NCI-H69 (cell line): ENCODE measurements around the gene RNASE2.
A peak's percentile ranks its signal among the peaks of the same experiment; 100 is the strongest.
"Not testable (repeated sequence)": the region's sequence is repeated elsewhere in the genome, so short reads cannot be mapped to it uniquely, and the experiment has no call there.

ENCODE experiments used
- DNase-seq: peaks from one replicate; lab custom pipeline; 2025; lab: John Stamatoyannopoulos, UW

The RNASE2 gene

DNA sequence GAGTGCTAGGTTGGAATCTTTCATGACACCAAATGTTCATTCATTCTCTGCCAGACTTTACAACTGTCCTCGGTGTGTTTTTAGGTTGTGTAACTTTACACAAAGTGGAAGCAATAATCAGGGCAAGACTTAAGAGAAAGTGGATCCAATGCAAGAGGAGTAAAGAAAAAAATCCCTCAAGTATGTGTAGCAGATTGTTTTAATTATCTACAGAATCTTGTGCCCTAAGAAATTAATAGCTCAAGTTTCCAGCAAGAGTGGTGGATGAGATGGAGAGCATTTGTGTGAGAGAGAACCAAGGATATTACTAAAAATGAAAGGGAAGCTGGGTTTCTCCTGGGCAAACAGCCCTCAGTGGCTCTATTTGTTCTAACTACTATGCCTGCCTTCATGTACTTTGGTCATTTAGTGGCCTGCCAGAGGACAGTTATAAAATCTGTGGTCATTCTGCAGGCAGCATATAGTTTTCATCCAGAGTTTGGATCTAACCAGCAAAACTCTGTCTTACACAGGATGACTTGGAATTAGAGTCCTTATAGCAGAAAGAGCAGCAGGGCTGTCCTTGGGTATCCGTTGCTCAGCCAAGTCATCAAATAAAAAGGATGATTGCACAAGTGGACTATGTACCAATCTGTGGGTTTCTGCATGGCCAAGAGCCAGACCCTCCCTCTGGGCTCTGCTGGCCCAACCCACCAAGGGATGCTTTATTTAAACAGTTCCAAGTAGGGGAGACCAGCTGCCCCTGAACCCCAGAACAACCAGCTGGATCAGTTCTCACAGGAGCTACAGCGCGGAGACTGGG, at the start of gene RNASE2:
Gene RNASE2, plus strand, starts transcription at position 752 of the 802 bp plus-strand sequence. CDS start 285 bp downstream, outside the sequence.
- DNase-seq: not testable (repeated sequence)

DNA sequence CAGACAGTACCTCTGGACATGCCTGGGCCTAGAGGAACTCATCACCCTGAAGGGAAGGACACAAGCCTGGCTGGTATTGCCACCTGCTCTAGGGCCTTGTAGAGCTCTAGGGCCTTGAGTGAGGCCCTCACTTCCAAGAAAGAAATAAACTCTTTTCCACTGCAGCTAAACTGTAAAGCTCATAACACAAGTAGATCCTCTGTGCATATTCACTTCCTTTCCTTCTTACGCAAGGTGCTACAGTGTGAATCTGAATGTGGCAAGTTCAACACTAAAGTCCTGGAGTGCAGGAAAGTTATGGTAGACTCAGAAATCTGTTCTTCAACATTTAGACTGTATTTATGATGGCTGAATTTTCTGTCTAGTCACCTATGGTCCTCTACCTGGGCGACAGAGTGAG, 49.6 kb upstream of the RNASE2 start:
- no peak for DNase-seq

DNA sequence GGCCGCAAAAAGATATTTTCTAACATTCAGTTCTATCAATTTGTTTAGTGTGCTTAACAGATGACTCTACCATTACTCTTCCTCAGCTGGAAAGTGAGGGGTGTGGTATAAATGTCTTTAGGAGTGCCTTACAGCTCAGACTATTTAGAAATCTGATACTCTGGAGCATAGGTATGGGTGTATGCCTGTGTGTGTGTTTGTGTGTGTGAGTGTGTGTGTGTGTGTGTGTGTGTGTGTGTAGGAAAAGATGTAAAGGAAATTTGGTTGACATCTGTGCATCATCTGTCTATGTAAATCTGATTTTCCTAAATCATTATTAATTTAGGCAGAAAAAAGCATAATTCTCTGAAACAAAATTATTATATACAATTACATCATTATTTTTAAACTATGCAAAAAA, 48.1 kb upstream of the RNASE2 start:
- DNase-seq: no peak

DNA sequence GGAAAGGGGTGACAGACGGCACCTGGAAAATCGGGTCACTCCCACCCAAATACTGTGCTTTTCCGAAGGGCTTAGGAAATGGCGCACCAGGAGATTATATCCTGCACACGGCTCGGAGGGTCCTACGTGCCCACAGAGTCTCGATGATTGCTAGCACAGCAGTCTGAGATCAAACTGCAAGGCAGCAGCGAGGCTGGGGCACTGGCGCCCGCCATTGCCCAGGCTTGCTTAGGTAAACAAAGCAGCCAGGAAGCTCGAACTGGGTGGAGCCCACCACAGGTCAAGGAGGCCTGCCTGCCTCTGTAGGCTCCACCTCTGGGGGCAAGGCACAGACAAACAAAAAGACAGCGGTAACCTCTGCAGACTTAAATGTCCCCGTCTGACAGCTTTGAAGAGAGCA, 44.5 kb upstream of the RNASE2 start:
- DNase-seq: not testable (repeated sequence)

DNA sequence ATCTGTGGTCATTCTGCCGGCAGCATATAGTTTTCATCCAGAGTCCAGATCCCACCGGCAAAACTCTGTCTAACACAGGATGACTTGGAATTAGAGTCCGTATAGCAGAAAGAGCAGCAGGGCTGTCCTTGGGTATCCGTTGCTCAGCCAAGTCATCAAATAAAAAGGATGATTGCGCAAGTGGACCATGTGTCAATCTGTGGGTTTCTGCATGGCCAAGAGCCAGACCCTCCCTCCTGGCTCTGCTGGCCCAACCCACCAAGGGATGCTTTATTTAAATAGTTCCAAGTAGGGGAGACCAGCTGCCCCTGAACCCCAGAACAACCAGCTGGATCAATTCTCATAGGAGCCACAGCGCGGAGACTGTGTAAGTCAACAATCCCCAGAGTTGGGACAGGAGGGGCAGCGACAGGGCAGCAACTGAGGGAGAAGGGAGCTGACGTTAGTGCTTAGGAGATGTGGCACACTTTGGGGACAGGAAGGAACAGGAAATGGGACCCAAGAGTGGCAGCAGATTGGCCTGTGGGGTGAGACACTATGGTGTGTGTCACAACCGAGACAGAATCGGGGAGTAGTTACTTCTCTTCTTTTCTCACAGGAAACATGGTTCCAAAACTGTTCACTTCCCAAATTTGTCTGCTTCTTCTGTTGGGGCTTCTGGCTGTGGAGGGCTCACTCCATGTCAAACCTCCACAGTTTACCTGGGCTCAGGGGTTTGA, 36.1 kb upstream of the RNASE2 start:
- DNase-seq: not testable (repeated sequence)

DNA sequence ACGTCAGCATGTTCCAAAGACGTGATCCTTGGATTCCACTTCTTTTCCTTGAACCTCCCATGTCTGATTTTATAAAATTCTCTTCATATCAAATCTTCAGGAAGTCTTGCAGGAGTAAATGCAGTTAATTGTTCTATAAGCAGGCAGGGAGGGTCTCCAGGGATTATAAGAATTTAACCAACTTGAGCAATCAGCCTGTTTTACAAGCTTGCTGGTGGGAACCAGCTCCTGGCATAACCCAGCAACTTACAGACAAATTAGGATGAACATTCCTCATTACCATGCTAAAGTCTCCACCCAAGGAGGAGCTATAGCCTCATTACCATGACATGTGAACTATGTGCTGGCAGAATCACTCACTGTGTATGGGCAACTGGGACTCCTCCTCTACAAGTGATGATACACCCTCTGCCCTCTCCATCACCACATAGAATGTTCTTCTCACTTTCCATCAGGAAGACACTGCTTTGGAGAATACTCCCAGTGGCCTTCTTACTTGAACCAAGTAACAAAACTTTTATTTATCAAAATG, 31.5 kb upstream of the RNASE2 start:
- DNase-seq: not testable (repeated sequence)

DNA sequence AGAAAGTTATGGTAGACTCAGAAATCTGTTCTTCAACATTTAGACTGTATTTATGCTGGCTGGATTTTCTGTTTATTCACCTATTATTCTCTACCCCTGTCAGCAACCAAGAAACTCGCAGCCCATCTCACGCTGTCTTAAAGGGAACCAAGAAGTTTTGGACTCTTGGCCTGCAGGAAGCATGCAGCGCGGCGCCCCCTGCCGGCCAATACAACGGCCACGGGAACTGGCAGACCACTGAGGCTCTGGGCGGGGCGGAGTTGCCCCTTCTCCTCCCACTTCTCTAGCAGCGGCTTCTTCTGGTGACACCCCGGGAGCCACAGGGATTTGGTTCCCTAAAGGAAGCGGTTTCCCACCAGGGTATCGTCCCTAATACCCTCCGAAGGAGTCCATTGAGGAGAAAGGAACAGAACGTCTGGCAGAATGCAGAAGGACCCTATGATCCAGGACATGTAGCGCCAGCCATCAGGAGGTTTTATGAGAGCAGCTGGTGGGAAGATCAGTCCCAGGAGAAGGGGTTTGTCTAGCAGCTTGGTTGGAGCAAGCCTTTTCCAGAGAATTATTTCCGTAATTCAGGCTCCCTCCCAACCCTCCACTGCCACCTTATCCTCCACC, 21.0 kb upstream of the RNASE2 start:
- DNase-seq: peak; percentile 33

DNA sequence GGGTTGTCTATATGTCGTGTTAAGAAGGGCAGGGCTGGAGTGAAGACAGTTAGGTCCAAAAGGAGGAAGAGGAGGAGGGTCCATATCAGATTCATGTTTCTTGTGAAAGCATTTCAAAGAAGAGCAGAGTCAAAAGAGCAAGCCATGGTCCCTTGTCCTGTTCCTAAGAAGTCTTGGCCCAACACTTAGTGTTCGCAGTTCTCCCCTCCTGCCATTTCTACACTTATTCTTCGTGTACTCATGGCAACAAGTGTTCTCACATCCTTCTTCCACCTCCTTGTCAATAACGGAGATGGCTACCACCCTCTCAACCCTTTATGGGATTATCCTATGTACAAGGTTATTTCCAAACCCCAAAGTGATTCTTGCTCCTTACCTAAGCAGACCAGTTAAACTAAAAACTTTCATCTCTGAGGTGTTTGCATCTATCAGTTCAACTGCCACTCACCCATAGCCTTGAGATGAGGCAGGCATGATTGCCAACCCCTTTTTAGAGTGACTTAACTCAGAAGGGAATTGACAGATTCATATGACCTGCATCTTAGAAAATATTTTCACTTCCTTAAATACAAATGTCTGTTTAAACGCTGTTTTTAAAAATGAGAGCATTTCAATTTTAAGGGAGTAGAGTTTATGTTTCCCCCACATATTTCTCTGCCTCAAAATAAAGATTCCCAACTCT, 19.8 kb upstream of the RNASE2 start:
- DNase-seq: no peak

DNA sequence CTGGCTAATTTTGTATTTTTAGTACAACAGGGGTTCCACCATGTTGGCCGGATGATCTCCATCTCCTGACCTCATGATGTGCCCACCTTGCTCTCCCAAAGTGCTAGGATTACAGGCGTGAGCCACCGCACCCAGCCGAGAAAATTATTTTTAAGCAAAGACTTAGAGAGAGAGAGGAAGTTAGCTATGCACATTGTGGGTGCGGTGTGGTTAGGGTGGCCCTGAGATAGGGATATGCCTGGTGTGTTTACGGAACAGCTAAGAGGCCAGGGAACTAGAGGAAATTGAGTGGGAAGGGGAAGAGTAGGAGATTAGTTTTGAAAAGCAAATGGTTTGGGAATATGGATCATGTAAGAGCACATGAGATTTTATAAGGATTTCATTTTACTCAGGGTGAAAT, 10.1 kb upstream of the RNASE2 start:
- DNase-seq: not testable (repeated sequence)

DNA sequence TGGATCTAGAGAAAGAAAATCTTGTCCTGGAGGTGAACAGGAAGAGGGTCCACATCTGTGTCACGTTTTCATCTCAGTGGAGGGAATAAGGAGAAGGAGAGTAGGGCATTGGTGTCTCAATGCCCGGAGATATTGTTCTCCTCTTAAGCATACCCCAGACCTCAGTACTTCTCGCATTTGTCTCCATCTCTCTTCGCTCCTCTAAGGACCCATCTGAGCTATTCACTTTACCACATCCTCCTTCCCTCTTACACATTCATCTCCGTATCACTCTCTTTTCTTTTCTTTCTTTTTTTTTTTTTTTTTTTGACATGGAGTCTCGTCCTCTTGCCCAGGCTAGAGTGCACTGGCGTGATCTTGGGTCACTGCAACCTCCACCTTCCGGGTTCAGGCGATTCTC, 8.6 kb upstream of the RNASE2 start:
- not testable (repeated sequence) for DNase-seq

DNA sequence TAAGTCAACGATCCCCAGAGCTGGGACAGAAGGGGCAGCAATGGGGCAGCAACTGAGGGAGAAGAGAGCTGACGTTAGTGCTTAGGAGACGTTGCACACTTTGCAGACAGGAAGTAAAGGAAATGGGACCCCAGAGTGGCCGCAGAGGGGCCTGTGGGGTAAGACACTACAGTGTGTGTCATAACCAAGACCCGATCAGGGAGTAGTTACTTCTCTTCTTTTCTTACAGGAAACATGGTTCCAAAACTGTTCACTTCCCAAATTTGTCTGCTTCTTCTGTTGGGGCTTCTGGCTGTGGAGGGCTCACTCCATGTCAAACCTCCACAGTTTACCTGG, 219 bp downstream of the RNASE2 start:
- DNase-seq: not testable (repeated sequence)

DNA sequence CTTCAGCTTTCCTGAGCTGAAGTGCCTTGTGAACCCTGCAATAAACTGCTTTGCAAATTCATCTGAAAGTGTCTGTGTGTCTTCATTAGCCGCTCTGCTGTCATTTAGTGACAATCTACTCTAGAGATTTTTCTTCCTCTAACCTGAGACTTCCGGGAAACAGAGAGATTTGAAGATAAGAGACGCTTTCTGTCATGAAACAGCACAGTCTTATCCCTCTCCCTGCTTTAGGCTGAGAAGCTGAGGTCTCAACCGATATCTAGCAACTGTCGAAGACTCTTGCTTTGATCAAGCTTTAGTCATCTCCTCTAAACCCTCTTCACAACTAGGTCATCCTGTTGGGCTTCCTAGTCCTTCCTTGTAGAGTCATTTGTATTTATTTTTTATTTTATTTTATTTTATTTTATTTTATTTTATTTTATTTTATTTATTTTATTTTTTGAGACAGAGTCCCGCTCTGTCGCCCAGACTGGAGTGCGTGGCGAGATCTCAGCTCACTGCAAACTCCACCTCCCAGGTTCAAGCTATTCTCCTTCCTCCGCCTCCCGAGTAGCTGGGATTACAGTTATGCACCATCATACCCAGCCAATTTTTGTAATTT, 1.2 kb downstream of the RNASE2 start:
- DNase-seq: no peak

DNA sequence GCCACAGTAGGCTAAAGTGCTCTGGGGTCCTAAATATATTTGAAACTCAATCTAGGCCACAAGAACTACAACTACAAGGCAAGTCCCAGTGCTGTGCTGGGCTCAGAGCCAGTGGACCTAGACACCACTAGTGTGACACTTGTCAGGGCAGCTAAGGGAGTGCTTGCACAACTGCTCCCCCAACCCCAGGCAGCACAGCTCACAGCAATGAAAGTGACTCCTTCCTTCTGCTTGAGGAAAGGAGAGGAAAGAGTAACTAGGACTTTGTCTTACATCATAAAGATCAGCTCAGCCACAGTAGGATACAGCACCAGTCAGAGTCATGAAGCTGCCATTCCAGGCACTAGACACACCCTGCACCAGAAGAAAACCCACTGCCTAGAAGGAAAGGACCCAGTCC, 3.7 kb downstream of the RNASE2 start:
- DNase-seq: not testable (repeated sequence)

DNA sequence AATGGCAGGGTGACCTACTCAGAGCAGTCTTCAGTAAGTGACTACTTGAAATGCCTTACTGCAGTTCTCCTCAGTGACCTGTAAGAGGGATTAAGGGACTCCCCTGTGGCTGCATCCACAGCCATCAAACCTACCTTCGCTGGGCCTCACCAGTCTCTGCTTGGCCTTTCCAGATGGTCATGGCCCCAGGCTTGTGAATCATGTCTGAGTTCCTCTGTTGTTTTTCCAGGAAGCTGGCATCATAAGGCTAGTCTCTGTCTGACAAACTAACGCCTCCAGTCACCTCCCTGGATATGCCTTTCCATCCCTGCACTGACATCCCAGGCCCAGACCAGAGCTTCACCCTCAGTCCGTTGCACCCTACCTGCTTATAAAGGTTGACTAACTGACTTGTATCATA, 14.0 kb downstream of the RNASE2 start:
- peak; percentile 3 for DNase-seq

DNA sequence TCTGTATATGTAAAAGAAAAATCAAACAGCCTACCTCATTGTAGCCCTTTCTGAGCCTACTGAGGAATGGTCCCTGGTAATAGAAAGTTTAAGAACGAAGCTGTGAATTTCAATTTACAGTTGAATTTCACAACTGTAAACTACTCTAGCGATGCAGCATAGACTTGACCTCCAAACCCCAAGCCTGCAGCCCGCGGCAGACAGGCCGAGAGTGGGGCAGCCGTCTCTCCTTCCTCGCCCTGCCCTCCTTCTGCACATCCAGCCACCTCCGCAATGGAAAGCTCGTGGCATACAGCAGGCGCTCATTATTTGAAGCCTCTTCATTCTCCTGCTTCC, 15.3 kb downstream of the RNASE2 start:
- DNase-seq: no peak

DNA sequence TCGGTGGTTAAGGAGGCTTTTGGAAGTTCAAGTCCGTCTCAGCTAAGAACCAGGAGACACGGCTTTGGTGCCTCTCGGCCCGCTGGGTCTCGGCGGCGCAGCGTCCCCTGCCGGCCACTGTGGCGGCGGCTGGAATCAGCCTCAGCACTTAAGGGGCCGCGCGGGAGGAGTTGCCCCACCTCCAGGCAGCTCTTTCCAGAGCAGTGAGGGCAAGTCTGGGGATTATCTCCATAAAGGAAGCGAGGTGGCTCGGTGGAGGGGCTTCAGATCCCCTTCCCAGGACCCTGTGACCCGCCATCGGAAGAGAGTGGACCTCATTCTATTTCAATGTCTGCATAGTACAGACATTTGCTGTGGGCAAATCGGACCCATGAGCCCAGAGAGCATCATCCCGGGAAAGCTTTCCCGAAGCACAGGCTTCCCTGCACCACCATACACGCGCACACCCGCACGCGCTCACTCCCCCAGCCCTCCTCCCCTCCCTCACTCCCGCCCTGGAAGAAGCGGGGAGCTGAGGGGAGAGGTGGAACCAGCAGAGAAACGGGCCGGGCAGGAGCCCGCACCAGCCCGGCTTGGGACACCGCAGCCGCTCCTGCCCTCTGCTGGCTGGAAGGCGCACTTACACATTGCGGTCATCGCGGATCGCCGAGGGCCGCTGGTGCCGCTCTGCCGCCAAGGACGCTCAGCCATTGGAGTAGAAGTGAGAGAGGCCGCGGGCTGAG, 15.9 kb downstream of the RNASE2 start:
- peak; percentile 84 for DNase-seq

DNA sequence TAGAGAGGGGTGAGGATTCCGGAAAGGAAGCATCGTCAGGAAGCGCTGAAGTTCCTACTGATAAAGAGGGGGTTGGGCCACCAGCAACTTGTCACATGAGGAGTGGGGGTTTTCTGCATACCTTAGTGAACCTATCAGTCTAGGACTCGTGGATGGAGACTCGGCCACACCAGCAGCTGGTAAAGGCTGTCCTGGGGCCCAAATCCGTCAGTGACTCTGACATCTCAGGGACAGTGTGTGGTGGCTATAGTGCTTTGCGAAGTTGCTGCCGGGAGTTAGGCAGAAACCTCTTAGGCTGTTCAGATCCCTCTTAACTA, 16.4 kb downstream of the RNASE2 start:
- no peak for DNase-seq

DNA sequence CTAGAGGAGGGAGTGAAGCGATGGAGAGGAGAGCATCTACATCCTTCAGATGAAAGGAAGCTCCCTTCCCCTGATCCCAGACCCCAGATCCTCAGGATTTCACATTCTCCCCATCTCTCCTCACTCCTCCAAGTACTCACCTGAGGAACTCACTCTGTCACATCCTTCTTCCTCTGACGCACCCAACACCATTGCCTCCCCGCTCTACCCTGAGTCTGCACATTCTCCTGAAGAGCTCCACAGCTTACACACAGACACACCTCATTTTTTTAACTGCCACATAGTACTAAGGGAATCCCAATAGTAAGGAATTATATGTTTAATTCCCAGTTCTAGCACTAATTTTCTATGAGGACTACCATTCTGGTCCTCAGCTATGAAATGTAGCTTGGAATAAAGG, 18.2 kb downstream of the RNASE2 start:
- no peak for DNase-seq

DNA sequence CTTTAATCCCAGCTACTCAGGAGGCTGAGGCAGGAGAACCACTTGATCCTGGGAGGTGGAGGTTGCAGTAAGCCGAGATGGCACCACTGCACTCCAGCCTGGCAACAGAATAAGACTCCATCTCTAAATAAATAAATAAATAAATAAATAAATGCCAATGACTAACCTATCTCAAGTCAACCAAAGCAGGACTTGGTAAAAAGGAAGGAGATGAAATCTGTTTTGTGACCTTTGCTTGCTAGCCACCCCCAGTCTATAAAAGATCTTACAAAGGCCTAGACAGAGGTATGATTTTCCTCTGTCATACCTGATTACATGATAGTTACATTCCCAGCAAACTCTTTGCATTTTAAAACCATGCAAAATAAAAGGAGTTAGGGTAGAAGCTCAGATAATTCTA, 21.0 kb downstream of the RNASE2 start:
- no peak for DNase-seq

DNA sequence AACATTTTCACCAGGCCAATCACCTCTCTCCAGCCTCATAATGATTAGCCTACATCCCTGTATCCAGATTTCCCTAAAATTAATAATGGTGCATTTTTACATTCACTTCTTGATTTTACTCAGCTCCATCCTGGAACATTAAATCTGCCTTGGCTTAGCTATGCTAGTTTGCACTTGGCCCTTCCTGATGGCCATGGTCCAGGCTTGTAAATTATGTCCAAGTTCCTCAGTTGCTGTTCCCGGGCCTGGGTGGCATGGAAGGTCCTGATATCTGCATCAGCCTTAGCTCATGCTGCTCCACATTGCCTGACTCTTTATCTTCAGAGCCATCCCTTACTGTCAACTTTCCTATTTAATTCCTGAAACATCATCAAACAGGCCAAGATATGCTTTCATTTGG, 23.4 kb downstream of the RNASE2 start:
- DNase-seq: no peak

DNA sequence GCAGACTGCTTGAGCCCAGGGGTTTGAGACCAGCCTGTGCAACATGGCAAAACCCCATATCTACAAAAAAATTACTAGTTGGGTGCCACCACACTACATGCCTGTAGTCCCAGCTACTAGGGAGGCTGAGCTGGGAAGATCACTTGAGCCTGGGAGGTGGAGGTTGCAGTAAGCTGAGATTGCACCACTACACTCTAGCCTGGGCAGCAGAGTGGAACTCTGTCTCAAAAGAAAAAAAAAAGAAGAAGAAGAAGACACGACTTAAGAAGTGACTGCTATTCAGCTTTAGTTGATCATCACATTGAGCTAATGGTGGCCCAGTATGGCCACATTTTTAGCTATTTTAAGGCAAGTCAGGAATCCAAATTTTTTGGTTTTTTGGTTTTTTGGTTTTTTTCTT, 25.6 kb downstream of the RNASE2 start:
- no peak for DNase-seq
